Esophagus squamous epithelium (tissue), 4 donors: ENCODE measurements around the gene TFEB.

Experiments
- CTCF ChIP-seq, 6 experiments: fragments of 450-650 bp in 4 of 6; fragments of 200-600 bp in 2 of 6; sonication (generic) in 2 of 6; IDR thresholded peaks; one replicate each; pipeline ENCODE4 v1.5.1; 2016 to 2019; ENCODE audit warnings: antibody characterized with exemption in 6 of 6, mild to moderate bottlenecking in 4 of 6, moderate library complexity in 4 of 6
- POLR2A ChIP-seq, 4 donors: fragments of 450-650 bp; IDR thresholded peaks; one replicate each; pipeline ENCODE4 v1.6.1; 2017; ENCODE audit warnings: antibody characterized with exemption in 4 of 4, mild to moderate bottlenecking in 4 of 4, moderate library complexity in 3 of 4

DNA sequence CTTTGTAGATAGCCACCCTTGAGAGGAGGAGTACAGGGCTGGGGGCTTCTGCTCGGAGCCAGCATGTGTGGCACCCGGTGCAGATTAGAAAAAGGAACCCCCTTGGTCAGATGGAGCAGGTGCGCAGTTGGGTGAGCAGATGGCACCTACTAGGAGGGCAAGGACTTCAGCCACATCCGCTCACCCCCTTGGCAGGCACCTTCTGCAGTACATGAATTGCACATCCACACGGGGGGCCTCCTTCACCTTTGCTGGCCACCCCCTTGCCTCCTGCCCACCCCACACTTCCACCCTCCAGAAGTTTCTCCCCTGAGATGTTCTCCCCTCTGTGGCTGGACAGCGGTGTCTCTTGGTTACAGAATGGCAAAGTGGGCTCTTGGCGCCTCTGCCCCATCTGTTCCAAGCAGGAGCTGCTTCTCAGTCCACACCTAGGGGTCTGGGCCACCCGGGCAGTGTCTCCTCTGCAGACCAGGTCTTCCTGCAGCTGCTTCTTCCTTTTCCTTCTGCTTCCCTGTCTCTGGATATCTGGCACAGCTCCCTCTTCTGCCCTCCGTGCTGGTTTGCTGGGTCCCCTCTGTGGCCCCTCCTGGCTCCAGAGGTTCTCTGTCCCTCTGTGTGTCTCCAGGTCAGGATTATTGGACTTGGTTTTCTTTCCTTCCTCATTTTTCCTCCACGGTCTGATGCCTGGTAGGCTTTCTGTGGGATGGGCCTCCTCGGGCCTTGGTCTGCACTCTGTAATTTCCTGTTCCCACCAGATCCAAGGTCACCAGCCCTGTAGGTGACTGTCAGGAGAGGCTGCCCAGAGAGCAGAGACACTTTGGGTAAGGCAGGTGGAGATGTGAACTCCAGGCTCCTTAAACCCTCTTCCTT, 93.1 kb downstream of the TFEB start:
- TF ChIP-seq POLR2A (IDR thresholded peaks at IDR 0.05) (no peak), CTCF (IDR thresholded peaks at IDR 0.05) (no peak)
